ENCODE results near the gene ATXN1.

The ATXN1 gene

DNA sequence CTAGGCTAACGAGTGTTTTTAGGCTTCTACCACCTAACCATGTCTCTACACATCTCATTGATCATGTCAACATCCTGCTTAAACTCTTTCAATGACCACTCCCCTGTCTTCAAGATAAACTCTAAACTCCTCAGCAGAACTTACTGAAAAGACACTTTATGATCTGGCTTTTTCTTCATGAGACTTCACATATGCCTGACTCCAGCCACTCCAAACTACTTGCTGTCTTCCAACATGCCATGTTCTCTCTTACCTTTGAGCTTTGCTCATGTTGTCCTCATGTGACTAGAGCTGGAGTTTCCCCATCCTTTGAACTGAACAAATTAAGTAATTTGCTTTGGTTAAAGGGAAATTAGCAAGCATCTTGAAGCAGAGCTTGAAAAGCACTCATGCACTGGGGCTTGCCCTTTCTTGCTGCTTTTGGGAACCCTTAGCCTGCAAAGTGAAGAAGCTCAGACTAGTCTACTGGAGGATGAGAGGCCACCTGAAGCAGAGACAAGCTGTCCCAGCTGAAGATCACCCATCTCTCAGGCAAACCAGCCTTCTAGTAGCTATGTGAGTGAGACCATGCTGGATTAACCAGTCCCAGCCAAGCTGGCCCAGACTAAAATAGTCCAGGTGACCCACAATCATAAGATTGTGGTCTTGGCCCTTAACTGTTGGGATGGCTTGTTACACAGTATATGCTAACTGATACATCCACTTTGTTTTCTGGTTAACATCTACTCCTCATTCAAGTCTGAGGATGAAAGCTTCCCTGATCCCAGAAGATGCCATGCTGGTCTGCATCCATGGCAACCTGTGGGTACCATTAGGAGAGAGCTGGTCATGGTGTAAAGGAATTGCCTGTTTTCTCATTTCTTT, 287.1 kb downstream of the ATXN1 start:
- no peak for DNase-seq (ENCODE audit: low spot score)
- Histone ChIP-seq H2BK12ac (ENCODE audit: low read length) (no peak overlapping the region), H4K8ac (ENCODE audit: low read depth, low read length) (no peak overlapping the region), H3K23ac (ENCODE audit: low read depth, low read length, poor library complexity) (no peak overlapping the region), H3K27ac (replicated peaks; ENCODE audit: low read length) (no peak overlapping the region), H3K4me3 (ENCODE audit: low read length in 2 of 2) (no peak overlapping the region), H3K27me3 (ENCODE audit: control insufficient read depth in 3 of 3, insufficient read depth in 3 of 3, low read depth in 1 of 3, low read length in 3 of 3) (no peaks in the 10 kb centered on the region), H3K36me3 (replicated peaks in 1 of 2; ENCODE audit: control insufficient read depth in 2 of 2, insufficient read depth in 2 of 2, low read length in 2 of 2) (no peaks in the 10 kb centered on the region), H2BK5ac (ENCODE audit: low read length) (no peak overlapping the region), H2AK5ac (ENCODE audit: low read depth, low read length) (no peak overlapping the region), H3K18ac (ENCODE audit: low read length) (no peak overlapping the region), H3K79me1 (ENCODE audit: low read depth, low read length) (no peaks in the 10 kb centered on the region), H3K4me1 (ENCODE audit: control insufficient read depth in 2 of 2, insufficient read depth in 1 of 2, low read depth in 1 of 2, low read length in 2 of 2) (peaks cover 0 to 2% of the 10 kb centered on the region in 2 donors), H2AFZ (ENCODE audit: low read length) (no peak overlapping the region), H3K14ac (ENCODE audit: low read length) (no peak overlapping the region), H4K91ac (ENCODE audit: low read depth, low read length, poor library complexity) (no peak overlapping the region), H3K4ac (ENCODE audit: low read length) (no peak overlapping the region), H2BK15ac (ENCODE audit: low read length) (no peak overlapping the region), H3K4me2 (ENCODE audit: insufficient read depth, low read length, poor library complexity, severe bottlenecking) (no peak overlapping the region), H3K9ac (ENCODE audit: low read depth, low read length, poor library complexity) (no peak overlapping the region), H3K9me3 (replicated peaks in 1 of 2; ENCODE audit: control insufficient read depth in 2 of 2, insufficient read depth in 1 of 2, low read depth in 1 of 2, low read length in 2 of 2) (peaks cover 0 to 3% of the 10 kb centered on the region in 2 donors), H2BK120ac (ENCODE audit: low read depth, low read length) (no peak overlapping the region)
- WGBS, 2 donors (ENCODE audit: extremely low coverage in 2 of 2, insufficient read length in 2 of 2, insufficient replicate concordance in 1 of 2): no CpG with 5 or more reads among the region's 1 CpG

DNA sequence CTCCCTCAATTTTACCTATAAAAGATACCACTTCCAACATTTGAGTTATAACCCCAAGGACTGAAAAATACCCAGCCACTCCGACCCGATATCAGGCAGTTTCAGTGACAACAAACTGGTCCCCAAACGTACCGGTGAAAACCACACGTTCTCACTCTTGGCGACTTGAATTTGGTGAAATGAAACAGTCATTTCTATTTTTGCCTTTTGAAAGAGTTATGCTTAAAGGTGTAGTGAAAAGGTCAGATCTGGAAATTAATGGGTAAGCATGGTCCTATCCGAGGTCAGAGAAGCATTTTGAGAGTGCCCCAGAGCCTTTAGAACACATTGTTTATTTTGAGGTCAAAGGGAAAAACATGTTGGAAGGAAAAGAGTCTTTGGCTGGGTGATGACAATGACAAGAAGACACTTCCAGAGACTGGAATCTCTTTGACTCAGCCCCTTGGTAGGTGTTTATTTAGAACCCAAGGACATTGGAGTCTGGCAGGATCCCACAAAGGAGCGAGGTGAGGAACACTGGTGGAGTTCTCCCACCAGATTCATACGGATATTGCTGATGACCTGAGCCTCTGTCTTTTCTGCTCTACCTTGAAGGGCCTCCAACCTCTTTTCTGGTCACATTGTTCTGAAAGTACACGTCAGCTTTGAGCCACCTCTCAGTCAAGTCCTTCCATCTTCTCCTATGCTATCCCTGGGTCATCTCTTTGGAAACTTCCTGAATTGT, 287.9 kb downstream of the ATXN1 start:
- Histone ChIP-seq H2BK15ac (ENCODE audit: low read length) (no peak overlapping the region), H4K91ac (ENCODE audit: low read depth, low read length, poor library complexity) (no peak overlapping the region), H3K9ac (ENCODE audit: low read depth, low read length, poor library complexity) (no peak overlapping the region), H4K8ac (ENCODE audit: low read depth, low read length) (no peak overlapping the region), H3K14ac (ENCODE audit: low read length) (no peak overlapping the region), H3K27ac (replicated peaks; ENCODE audit: low read length) (no peak overlapping the region), H3K4me2 (ENCODE audit: insufficient read depth, low read length, poor library complexity, severe bottlenecking) (no peak overlapping the region), H2BK12ac (ENCODE audit: low read length) (no peak overlapping the region), H2AFZ (ENCODE audit: low read length) (no peak overlapping the region), H3K4me3 (ENCODE audit: low read length in 2 of 2) (no peak overlapping the region), H3K36me3 (replicated peaks in 1 of 2; ENCODE audit: control insufficient read depth in 2 of 2, insufficient read depth in 2 of 2, low read length in 2 of 2) (no peaks in the 10 kb centered on the region), H2AK5ac (ENCODE audit: low read depth, low read length) (no peak overlapping the region), H3K9me3 (replicated peaks in 1 of 2; ENCODE audit: control insufficient read depth in 2 of 2, insufficient read depth in 1 of 2, low read depth in 1 of 2, low read length in 2 of 2) (peaks cover 0 to 3% of the 10 kb centered on the region in 2 donors), H3K23ac (ENCODE audit: low read depth, low read length, poor library complexity) (no peak overlapping the region), H2BK5ac (ENCODE audit: low read length) (no peak overlapping the region), H3K27me3 (ENCODE audit: control insufficient read depth in 3 of 3, insufficient read depth in 3 of 3, low read depth in 1 of 3, low read length in 3 of 3) (no peaks in the 10 kb centered on the region), H2BK120ac (ENCODE audit: low read depth, low read length) (no peak overlapping the region), H3K18ac (ENCODE audit: low read length) (no peak overlapping the region), H3K4ac (ENCODE audit: low read length) (no peak overlapping the region), H3K79me1 (ENCODE audit: low read depth, low read length) (no peaks in the 10 kb centered on the region), H3K4me1 (ENCODE audit: control insufficient read depth in 2 of 2, insufficient read depth in 1 of 2, low read depth in 1 of 2, low read length in 2 of 2) (peaks cover 0 to 2% of the 10 kb centered on the region in 2 donors)
- DNase-seq (ENCODE audit: low spot score): no peak
- WGBS, 2 donors (ENCODE audit: extremely low coverage in 2 of 2, insufficient read length in 2 of 2, insufficient replicate concordance in 1 of 2): no CpG with 5 or more reads among the region's 10 CpGs

DNA sequence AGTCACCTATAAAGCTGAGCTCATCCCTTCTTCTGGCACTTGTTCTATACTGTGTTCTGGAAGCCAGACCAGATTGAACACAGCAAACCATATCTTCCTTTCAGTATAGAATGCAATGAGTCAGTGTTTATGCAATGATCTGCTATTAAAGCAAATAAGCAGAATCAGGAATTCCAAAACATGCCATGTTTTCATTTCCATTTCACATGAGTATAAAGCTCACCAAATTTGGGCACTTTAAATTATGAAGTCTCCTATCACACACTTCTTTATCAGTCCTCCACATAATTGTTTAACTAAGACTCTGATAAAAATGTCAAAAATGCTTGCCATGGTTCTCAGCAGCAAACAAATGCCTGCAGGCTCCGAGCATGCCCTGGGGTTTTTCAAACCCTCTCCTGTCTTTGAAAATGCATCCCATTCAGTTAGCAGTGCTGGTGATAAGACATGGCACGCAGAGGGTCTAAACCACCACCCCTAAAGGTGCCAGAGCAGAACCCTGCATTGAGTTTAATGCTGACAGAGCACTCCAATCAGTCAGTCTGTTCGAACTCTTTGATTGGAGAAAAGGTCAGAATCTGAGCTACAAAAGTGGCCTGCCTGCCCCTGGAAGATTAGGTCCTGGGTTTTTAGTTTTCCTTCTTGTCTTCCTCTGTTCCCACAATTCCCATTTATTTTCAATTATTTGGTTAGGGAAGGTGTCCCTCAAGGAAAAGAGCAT, 288.8 kb downstream of the ATXN1 start:
- Histone ChIP-seq H3K4ac (ENCODE audit: low read length) (no peak overlapping the region), H2BK120ac (ENCODE audit: low read depth, low read length) (no peak overlapping the region), H3K4me1 (ENCODE audit: control insufficient read depth in 2 of 2, insufficient read depth in 1 of 2, low read depth in 1 of 2, low read length in 2 of 2) (peaks cover 0 to 2% of the 10 kb centered on the region in 2 donors), H3K27ac (replicated peaks; ENCODE audit: low read length) (no peak overlapping the region), H3K18ac (ENCODE audit: low read length) (no peak overlapping the region), H2BK5ac (ENCODE audit: low read length) (no peak overlapping the region), H3K27me3 (ENCODE audit: control insufficient read depth in 3 of 3, insufficient read depth in 3 of 3, low read depth in 1 of 3, low read length in 3 of 3) (no peaks in the 10 kb centered on the region), H3K9me3 (replicated peaks in 1 of 2; ENCODE audit: control insufficient read depth in 2 of 2, insufficient read depth in 1 of 2, low read depth in 1 of 2, low read length in 2 of 2) (peaks cover 0 to 3% of the 10 kb centered on the region in 2 donors), H2BK12ac (ENCODE audit: low read length) (no peak overlapping the region), H3K4me3 (ENCODE audit: low read length in 2 of 2) (no peak overlapping the region), H2BK15ac (ENCODE audit: low read length) (no peak overlapping the region), H3K23ac (ENCODE audit: low read depth, low read length, poor library complexity) (no peak overlapping the region), H3K79me1 (ENCODE audit: low read depth, low read length) (no peaks in the 10 kb centered on the region), H3K36me3 (replicated peaks in 1 of 2; ENCODE audit: control insufficient read depth in 2 of 2, insufficient read depth in 2 of 2, low read length in 2 of 2) (no peaks in the 10 kb centered on the region), H4K91ac (ENCODE audit: low read depth, low read length, poor library complexity) (no peak overlapping the region), H3K9ac (ENCODE audit: low read depth, low read length, poor library complexity) (no peak overlapping the region), H4K8ac (ENCODE audit: low read depth, low read length) (no peak overlapping the region), H3K14ac (ENCODE audit: low read length) (no peak overlapping the region), H2AFZ (ENCODE audit: low read length) (no peak overlapping the region), H3K4me2 (ENCODE audit: insufficient read depth, low read length, poor library complexity, severe bottlenecking) (no peak overlapping the region), H2AK5ac (ENCODE audit: low read depth, low read length) (no peak overlapping the region)
- no peak for DNase-seq (ENCODE audit: low spot score)
- no CpG with 5 or more reads among the region's 3 CpGs for WGBS, 2 donors (ENCODE audit: extremely low coverage in 2 of 2, insufficient read length in 2 of 2, insufficient replicate concordance in 1 of 2)

DNA sequence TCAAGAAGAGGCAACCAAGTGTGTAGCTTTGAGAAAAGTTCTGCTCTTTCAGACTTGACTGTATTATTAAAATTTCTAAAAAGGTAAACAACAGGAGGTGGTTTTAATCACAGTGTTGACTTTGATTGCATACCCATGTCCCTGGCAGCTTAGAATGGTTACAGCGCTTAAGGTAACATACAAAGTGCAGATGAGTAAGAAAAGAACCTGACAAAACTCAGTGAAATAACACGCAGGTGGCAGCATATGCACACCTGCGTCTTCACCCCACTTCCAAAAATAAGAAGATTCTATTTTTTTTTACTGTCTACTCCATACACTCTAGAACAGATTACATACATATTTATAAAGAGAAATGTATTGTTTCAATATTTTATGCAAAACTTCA, 289.4 kb downstream of the ATXN1 start:
- H3K14ac ChIP-seq (ENCODE audit: low read length): no peak overlapping the region
- no peaks in the 10 kb centered on the region for H3K79me1 ChIP-seq (ENCODE audit: low read depth, low read length)
- no peak overlapping the region for H4K8ac ChIP-seq (ENCODE audit: low read depth, low read length)
- H2BK12ac ChIP-seq (ENCODE audit: low read length): no peak overlapping the region
- no peak overlapping the region for H2BK5ac ChIP-seq (ENCODE audit: low read length)
- no peaks in the 10 kb centered on the region for H3K27me3 ChIP-seq (ENCODE audit: control insufficient read depth in 3 of 3, insufficient read depth in 3 of 3, low read depth in 1 of 3, low read length in 3 of 3)
- no peak overlapping the region for H3K27ac ChIP-seq (replicated peaks; ENCODE audit: low read length)
- peaks cover 0 to 3% of the 10 kb centered on the region in 2 donors for H3K4me1 ChIP-seq (ENCODE audit: control insufficient read depth in 2 of 2, insufficient read depth in 1 of 2, low read depth in 1 of 2, low read length in 2 of 2)
- DNase-seq (ENCODE audit: low spot score): no peak
- H3K4me3 ChIP-seq (ENCODE audit: low read length in 2 of 2): no peak overlapping the region
- H3K23ac ChIP-seq (ENCODE audit: low read depth, low read length, poor library complexity): no peak overlapping the region
- H3K4ac ChIP-seq (ENCODE audit: low read length): no peak overlapping the region
- H3K9me3 ChIP-seq (replicated peaks in 1 of 2; ENCODE audit: control insufficient read depth in 2 of 2, insufficient read depth in 1 of 2, low read depth in 1 of 2, low read length in 2 of 2): peaks cover 0 to 3% of the 10 kb centered on the region in 2 donors
- no peak overlapping the region for H3K9ac ChIP-seq (ENCODE audit: low read depth, low read length, poor library complexity)
- no peak overlapping the region for H4K91ac ChIP-seq (ENCODE audit: low read depth, low read length, poor library complexity)
- H2AK5ac ChIP-seq (ENCODE audit: low read depth, low read length): no peak overlapping the region
- H3K18ac ChIP-seq (ENCODE audit: low read length): no peak overlapping the region
- no peak overlapping the region for H2AFZ ChIP-seq (ENCODE audit: low read length)
- no CpG with 5 or more reads among the region's 3 CpGs for WGBS, 2 donors (ENCODE audit: extremely low coverage in 2 of 2, insufficient read length in 2 of 2, insufficient replicate concordance in 1 of 2)
- H3K36me3 ChIP-seq (replicated peaks in 1 of 2; ENCODE audit: control insufficient read depth in 2 of 2, insufficient read depth in 2 of 2, low read length in 2 of 2): no peaks in the 10 kb centered on the region
- no peak overlapping the region for H2BK15ac ChIP-seq (ENCODE audit: low read length)
- H2BK120ac ChIP-seq (ENCODE audit: low read depth, low read length): no peak overlapping the region
- H3K4me2 ChIP-seq (ENCODE audit: insufficient read depth, low read length, poor library complexity, severe bottlenecking): no peak overlapping the region
